SK-N-SH (cell line): Measurements from ENCODE around the gene DLX4. TPM values are rescaled to one million over a fixed set of nuclear protein-coding genes. Genes with fewer than 3 reads are reported as not detected.

Experiments
- CTCF ChIA-PET: fragments of 300-600, 350-600 bp; formaldehyde crosslinking; extraction: SDS; loops from one replicate; lab custom pipeline; 2021; lab: Yijun Ruan, JAX
- POLR2A ChIA-PET: fragments of 350-600 bp; sonication (Branson Sonifier 250); formaldehyde crosslinking; extraction: SDS; loops from one replicate; lab custom pipeline; 2020; ENCODE audit warnings: antibody characterized with exemption, inconsistent platforms; lab: Yijun Ruan, JAX
- DNase-seq: peaks from one replicate; pipeline ENCODE4 v3.0.0; 2012
- H2AFZ ChIP-seq: fragments of 200-600 bp; sonication (generic); 2 replicates; pipeline ENCODE4 v1.8.1; 2016; ENCODE audit warnings: antibody characterized with exemption, mild to moderate bottlenecking, low read depth
- H3F3A ChIP-seq: fragments of 200-600 bp; sonication (generic); replicated peaks from 2 replicates; pipeline ENCODE3; 2016; ENCODE audit warnings: antibody characterized with exemption, mild to moderate bottlenecking; ENCODE audit not compliant: insufficient read depth
- H3K27ac ChIP-seq, 2 experiments: fragments of 200-500 bp in 1 of 2; fragments of 200-600 bp in 1 of 2; sonication (Bioruptor generic) in 1 of 2; sonication (generic), shearing (Covaris generic) in 1 of 2; 2 replicates each; pipeline versions ENCODE4 v1.5.1 to v1.6.1; 2014 to 2016; ENCODE audit warnings: low read depth in 2 of 2, inconsistent platforms in 1 of 2, low read length in 1 of 2, mild to moderate bottlenecking in 1 of 2, mixed read lengths in 1 of 2
- H3K27me3 ChIP-seq: fragments of 200-600 bp; sonication (generic), shearing (Covaris generic); 2 replicates; pipeline ENCODE4 v1.6.1; 2016; ENCODE audit warnings: mixed run types; ENCODE audit not compliant: insufficient read depth
- H3K36me3 ChIP-seq, 2 experiments: fragments of 200-500 bp in 1 of 2; fragments of 200-600 bp in 1 of 2; sonication (Bioruptor generic) in 1 of 2; sonication (generic) in 1 of 2; replicated peaks in 1 of 2; 2 replicates each; pipeline versions ENCODE3 to v1.5.1; 2014 to 2016; ENCODE audit warnings: low read length in 1 of 2, mild to moderate bottlenecking in 1 of 2; ENCODE audit not compliant: insufficient read depth in 2 of 2, control insufficient read depth in 1 of 2
- H3K4me1 ChIP-seq, 2 experiments: fragments of 200-500 bp in 1 of 2; fragments of 200-600 bp in 1 of 2; sonication (Bioruptor generic) in 1 of 2; sonication (generic), shearing (Covaris generic) in 1 of 2; 2 replicates each; pipeline versions ENCODE4 v1.5.1 to v1.6.1; 2014 to 2016; ENCODE audit warnings: low read depth in 1 of 2, low read length in 1 of 2, mixed run types in 1 of 2; ENCODE audit not compliant: insufficient read depth in 2 of 2, control insufficient read depth in 1 of 2
- H3K4me2 ChIP-seq: fragments of 200-600 bp; sonication (generic), shearing (Covaris generic); 2 replicates; pipeline ENCODE4 v1.6.1; 2017; ENCODE audit warnings: mixed run types
- H3K4me3 ChIP-seq, 2 experiments: fragments of 200-500 bp in 1 of 2; fragments of 200-600 bp in 1 of 2; sonication (Bioruptor generic) in 1 of 2; sonication (generic), shearing (Covaris generic) in 1 of 2; 2 replicates each; pipeline versions ENCODE4 v1.5.1 to v1.8.1; 2014 to 2016; ENCODE audit warnings: low read depth in 2 of 2, inconsistent platforms in 1 of 2, low read length in 1 of 2, mild to moderate bottlenecking in 1 of 2, mixed read lengths in 1 of 2, moderate library complexity in 1 of 2
- H3K79me2 ChIP-seq: fragments of 200-600 bp; sonication (generic); 2 replicates; pipeline ENCODE4 v1.8.1; 2017; ENCODE audit warnings: mild to moderate bottlenecking; ENCODE audit not compliant: insufficient read depth
- H3K9ac ChIP-seq: fragments of 200-600 bp; sonication (generic); 2 replicates; pipeline ENCODE4 v1.6.1; 2017; ENCODE audit warnings: mixed run types
- H3K9me2 ChIP-seq: fragments of 200-600 bp; sonication (generic); 2 replicates; pipeline ENCODE4 v1.6.1; 2017; ENCODE audit warnings: mixed run types
- H3K9me3 ChIP-seq: fragments of 200-600 bp; sonication (generic); 2 replicates; pipeline ENCODE4 v1.6.1; 2017; ENCODE audit warnings: mixed run types, mild to moderate bottlenecking, moderate library complexity
- H4K20me1 ChIP-seq: fragments of 200-600 bp; sonication (generic); 2 replicates; pipeline ENCODE4 v1.6.1; 2017; ENCODE audit warnings: mild to moderate bottlenecking, mixed run types; ENCODE audit not compliant: insufficient read depth
- CHD2 ChIP-seq: fragments of 150-350 bp; IDR thresholded peaks from 2 replicates; pipeline ENCODE4 v1.6.1; 2018; ENCODE audit warnings: low read length; ENCODE audit not compliant: partially characterized antibody
- CTCF ChIP-seq: fragments of 200-600 bp; sonication (generic); IDR thresholded peaks from 2 replicates; pipeline ENCODE4 v1.6.1; 2017; ENCODE audit warnings: antibody characterized with exemption, mild to moderate bottlenecking, moderate library complexity
- EP300 ChIP-seq, 2 experiments: IDR thresholded peaks; 2 replicates each; pipeline versions ENCODE4 v1.4.0 to v1.6.1; 2012; ENCODE audit warnings: borderline replicate concordance in 1 of 2, low read depth in 1 of 2, low read length in 1 of 2
- EZH2phosphoT487 ChIP-seq: fragments of 200-600 bp; sonication (generic); IDR thresholded peaks from 2 replicates; pipeline ENCODE4 v1.6.1; 2017; ENCODE audit warnings: low read depth, mixed run types, mild to moderate bottlenecking, antibody characterized with exemption, moderate library complexity, borderline replicate concordance
- IRF3 ChIP-seq: fragments of 150-350 bp; IDR thresholded peaks from 2 replicates; pipeline ENCODE4 v1.6.1; 2016; ENCODE audit warnings: mild to moderate bottlenecking, low read depth, low read length
- JUND ChIP-seq: IDR thresholded peaks from 2 replicates; pipeline ENCODE4 v1.4.0; 2012
- MEF2A ChIP-seq: IDR thresholded peaks from 2 replicates; pipeline ENCODE4 v1.4.0; 2012; ENCODE audit warnings: low read depth, borderline replicate concordance
- MXI1 ChIP-seq: IDR thresholded peaks from 2 replicates; pipeline ENCODE4 v1.6.1; 2012; ENCODE audit warnings: mild to moderate bottlenecking, low read depth, low read length, improper control_type of control experiment
- NFIC ChIP-seq: IDR thresholded peaks from 2 replicates; pipeline ENCODE4 v1.4.0; 2012; ENCODE audit warnings: borderline replicate concordance
- POLR2AphosphoS5 ChIP-seq: IDR thresholded peaks from 2 replicates; pipeline ENCODE4 v1.6.1; 2012; ENCODE audit warnings: low read depth, low read length
- RAD21 ChIP-seq: IDR thresholded peaks from 2 replicates; pipeline ENCODE4 v1.6.1; 2012; ENCODE audit warnings: mild to moderate bottlenecking, low read length
- REST ChIP-seq: IDR thresholded peaks from 2 replicates; pipeline ENCODE4 v1.6.1; 2012; ENCODE audit warnings: mild to moderate bottlenecking, low read depth, low read length, moderate library complexity
- RFX5 ChIP-seq: IDR thresholded peaks from 2 replicates; pipeline ENCODE4 v1.6.1; 2012; ENCODE audit warnings: mild to moderate bottlenecking, improper control_type of control experiment, low read length
- RXRA ChIP-seq: IDR thresholded peaks from 2 replicates; pipeline ENCODE4 v1.4.0; 2012; ENCODE audit warnings: low read depth, mild to moderate bottlenecking, borderline replicate concordance
- SMC3 ChIP-seq: IDR thresholded peaks from 2 replicates; pipeline ENCODE4 v1.6.1; 2012; ENCODE audit warnings: low read depth, low read length, improper control_type of control experiment
- TAF1 ChIP-seq: IDR thresholded peaks from 2 replicates; pipeline ENCODE4 v1.6.1; 2012; ENCODE audit warnings: low read depth, mild to moderate bottlenecking, low read length, moderate library complexity, borderline replicate concordance
- USF1 ChIP-seq: IDR thresholded peaks from 2 replicates; pipeline ENCODE4 v1.4.0; 2012; ENCODE audit warnings: low read depth, borderline replicate concordance
- YY1 ChIP-seq: IDR thresholded peaks from 2 replicates; pipeline ENCODE4 v1.4.0; 2012; ENCODE audit warnings: low read depth, mild to moderate bottlenecking
- WGBS: methylation state at CpG from one replicate; pipeline ENCODE4 v1.1.6; 2017; ENCODE audit warnings: low lambda C conversion rate; 5-methylcytosine and 5-hydroxymethylcytosine counted together
- polyA plus RNA-seq, 3 experiments: library from polyadenylated mRNA; depleted of rRNA; stranded (reverse); fragments of >200 nt; gene quantifications; 2 replicates each; pipeline ENCODE4 v1.2.3, GENCODE V29; 2012

DLX4 gene
- polyA plus RNA-seq, 1 of the 3 experiments (the other 2 are of a cell fraction) = 0.10 TPM

GRCh38 chr17:50009282-50009681 is 40.3 kb downstream of the DLX4 start (continued):
- TF ChIP-seq RAD21 (no peak), RFX5 (no peak), NFIC (no peak), SMC3 (no peak), YY1 (no peak), USF1 (no peak), POLR2AphosphoS5 (no peak), CHD2 (no peak), TAF1 (no peak)

GRCh38 chr17:50013079-50013478 is 44.1 kb downstream of the DLX4 start:
- Histone ChIP-seq H3K36me3 (no peaks in the 10 kb centered on the region), H3F3A (peaks cover 5% of the 10 kb centered on the region), H3K9me3 (0 out of 2 replicates have a peak, but pooled peaks cover 12% of the 10 kb centered on the region), H3K4me3 (no peak overlapping the region), H3K4me1 (no peaks in the 10 kb centered on the region), H2AFZ (no peak overlapping the region), H3K27me3 (no peaks in the 10 kb centered on the region), H3K4me2 (no peak overlapping the region), H3K9ac (no peak overlapping the region), H3K9me2 (no peaks in the 10 kb centered on the region), H3K27ac (no peak overlapping the region), H3K79me2 (no peaks in the 10 kb centered on the region), H4K20me1 (no peaks in the 10 kb centered on the region)
- ChIA-PET POLR2A (no interaction called here), CTCF (interaction anchor here (0.6 to 3.4 kb wide), 3 partner anchors 12 to 1043 kb away, joined by 3 to 29 read pairs (median 3); no protein-coding TSS in a partner anchor)
- TF ChIP-seq MXI1 = no peak
- no peak for TF ChIP-seq RXRA
- WGBS = 3% methylated on average over 2 of the region's 2 CpGs
- DNase-seq = no peak

GRCh38 chr17:50014471-50015088 is 45.6 kb downstream of the DLX4 start:
- POLR2A ChIA-PET = no interaction called here

More at GRCh38 chr17:50014471-50015088, 45.6 kb downstream of the DLX4 start:
- no peaks in the 10 kb centered on the region for H3K9me2 ChIP-seq
- no peaks in the 10 kb centered on the region for H3K4me1 ChIP-seq
- H3K27me3 ChIP-seq = no peaks in the 10 kb centered on the region
- no peak for TF ChIP-seq IRF3
- no peak for TF ChIP-seq EZH2phosphoT487
- no peak for TF ChIP-seq CTCF
- no peak for TF ChIP-seq JUND
- TF ChIP-seq MEF2A = no peak
- no peak for TF ChIP-seq REST
- no peak for TF ChIP-seq MXI1
- no peak for TF ChIP-seq EP300 (IDR thresholded peaks at IDR 0.05; ENCODE audit: borderline replicate concordance in 1 of 2, low read depth in 1 of 2, low read length in 1 of 2)
- H3K9ac ChIP-seq = no peak overlapping the region
- no peaks in the 10 kb centered on the region for H3K36me3 ChIP-seq
- no peak overlapping the region for H3K27ac ChIP-seq
- DNase-seq = no peak
- H3K9me3 ChIP-seq = 0 out of 2 replicates have a peak, but pooled peaks cover 12% of the 10 kb centered on the region
- no peaks in the 10 kb centered on the region for H4K20me1 ChIP-seq
- WGBS = 2% methylated on average over 1 of the region's 1 CpG
- no peak overlapping the region for H3K4me2 ChIP-seq
- H3F3A ChIP-seq = peaks cover 10% of the 10 kb centered on the region
- no peaks in the 10 kb centered on the region for H3K79me2 ChIP-seq
- CTCF ChIA-PET = interaction anchor here (0.8 to 9.5 kb wide), 7 partner anchors 11 to 252 kb away, joined by 3 to 90 read pairs (median 10); no protein-coding TSS in a partner anchor
- no peak overlapping the region for H3K4me3 ChIP-seq
- H2AFZ ChIP-seq = no peak overlapping the region
